NCI-H69 (cell line): ENCODE results near the gene C12orf54.
"Not testable (repeated sequence)": the region's sequence is repeated elsewhere in the genome, so short reads cannot be mapped to it uniquely, and the experiment has no call there.

Experiments used
- DNase-seq: peaks from one replicate; lab custom pipeline; 2025; lab: John Stamatoyannopoulos, UW

C12orf54 gene

GRCh38 chr12:48510111-48510510 lies 27.8 kb downstream of the C12orf54 start:
- DNase-seq: no peak

- DNase-seq: no peak
Measured at GRCh38 chr12:48512855-48513254, 30.6 kb downstream of the C12orf54 start.

GRCh38 chr12:48514728-48515127 lies 32.4 kb downstream of the C12orf54 start:
- no peak for DNase-seq

GRCh38 chr12:48520381-48520780 lies 38.1 kb downstream of the C12orf54 start:
- not testable (repeated sequence) for DNase-seq

- no peak for DNase-seq
Measured at GRCh38 chr12:48525332-48525731, 43.0 kb downstream of the C12orf54 start, which contains the start of gene OR8S1. Gene OR8S1, plus strand, starts transcription at chr12:48525632. Its CDS starts 0 bp downstream, at chr12:48525632.

GRCh38 chr12:48527891-48528670 lies 45.8 kb downstream of the C12orf54 start:
- DNase-seq: no peak

- DNase-seq: no peak
Measured at GRCh38 chr12:48532601-48533000, 50.3 kb downstream of the C12orf54 start.

GRCh38 chr12:48536602-48537001 lies 54.3 kb downstream of the C12orf54 start:
- no peak for DNase-seq

- DNase-seq: peak; percentile 53
Measured at GRCh38 chr12:48542300-48542928, 60.1 kb downstream of the C12orf54 start.

GRCh38 chr12:48545833-48546469 lies 63.7 kb downstream of the C12orf54 start:
- no peak for DNase-seq
